ENCODE measurements around the gene PRPSAP1.
"Not testable (repeated sequence)": the region's sequence is repeated elsewhere in the genome, so short reads cannot be mapped to it uniquely, and the experiment has no call there.

PRPSAP1 gene

DNA sequence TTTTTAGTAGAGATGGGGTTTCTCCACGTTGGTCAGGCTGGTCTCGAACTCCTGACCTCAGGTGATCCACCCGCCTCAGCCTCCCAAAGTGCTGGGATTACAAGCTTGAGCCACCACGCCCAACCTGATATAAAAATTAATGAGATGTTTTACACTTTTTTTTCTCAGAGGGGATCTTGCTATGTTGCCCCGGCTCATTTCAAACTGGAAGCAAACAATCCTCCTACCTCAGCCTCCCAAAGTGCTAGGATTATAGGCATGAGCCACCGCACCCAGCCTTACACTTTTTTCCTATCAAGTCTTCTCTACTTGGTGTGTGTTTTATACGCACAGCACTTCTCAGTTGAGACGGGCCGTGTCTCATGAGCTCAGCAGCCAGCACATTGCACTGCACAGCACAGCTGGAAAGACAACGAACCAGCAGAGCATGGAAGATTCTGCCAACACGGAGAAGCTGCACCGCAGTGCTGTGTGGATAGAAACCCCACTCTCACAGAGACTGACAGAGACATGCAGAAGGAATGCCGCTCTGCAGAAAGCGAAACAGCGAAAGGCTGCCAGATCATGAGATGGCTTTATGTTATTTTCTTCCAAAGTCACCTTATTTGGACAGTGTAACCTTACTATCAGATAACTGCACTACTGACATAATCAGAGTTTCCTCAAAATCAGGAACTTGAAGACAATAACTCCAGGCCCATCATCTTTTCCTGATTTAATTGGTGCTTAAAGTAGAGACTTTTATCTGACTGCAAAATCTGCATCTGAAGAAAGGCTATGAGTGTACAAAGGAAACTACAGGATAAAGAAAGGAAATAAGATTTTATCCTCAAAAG lies 39.1 kb downstream of the PRPSAP1 start:
- no peak for DNase-seq (ENCODE audit: low read depth)
- TF ChIP-seq, protein P1, sequence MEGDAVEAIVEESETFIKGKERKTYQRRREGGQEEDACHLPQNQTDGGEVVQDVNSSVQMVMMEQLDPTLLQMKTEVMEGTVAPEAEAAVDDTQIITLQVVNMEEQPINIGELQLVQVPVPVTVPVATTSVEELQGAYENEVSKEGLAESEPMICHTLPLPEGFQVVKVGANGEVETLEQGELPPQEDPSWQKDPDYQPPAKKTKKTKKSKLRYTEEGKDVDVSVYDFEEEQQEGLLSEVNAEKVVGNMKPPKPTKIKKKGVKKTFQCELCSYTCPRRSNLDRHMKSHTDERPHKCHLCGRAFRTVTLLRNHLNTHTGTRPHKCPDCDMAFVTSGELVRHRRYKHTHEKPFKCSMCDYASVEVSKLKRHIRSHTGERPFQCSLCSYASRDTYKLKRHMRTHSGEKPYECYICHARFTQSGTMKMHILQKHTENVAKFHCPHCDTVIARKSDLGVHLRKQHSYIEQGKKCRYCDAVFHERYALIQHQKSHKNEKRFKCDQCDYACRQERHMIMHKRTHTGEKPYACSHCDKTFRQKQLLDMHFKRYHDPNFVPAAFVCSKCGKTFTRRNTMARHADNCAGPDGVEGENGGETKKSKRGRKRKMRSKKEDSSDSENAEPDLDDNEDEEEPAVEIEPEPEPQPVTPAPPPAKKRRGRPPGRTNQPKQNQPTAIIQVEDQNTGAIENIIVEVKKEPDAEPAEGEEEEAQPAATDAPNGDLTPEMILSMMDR (conservative IDR thresholded peaks at IDR 0.05; ENCODE audit: low read length): no peak
- no peak overlapping the region for H3K4me3 ChIP-seq (ENCODE audit: low read length)

DNA sequence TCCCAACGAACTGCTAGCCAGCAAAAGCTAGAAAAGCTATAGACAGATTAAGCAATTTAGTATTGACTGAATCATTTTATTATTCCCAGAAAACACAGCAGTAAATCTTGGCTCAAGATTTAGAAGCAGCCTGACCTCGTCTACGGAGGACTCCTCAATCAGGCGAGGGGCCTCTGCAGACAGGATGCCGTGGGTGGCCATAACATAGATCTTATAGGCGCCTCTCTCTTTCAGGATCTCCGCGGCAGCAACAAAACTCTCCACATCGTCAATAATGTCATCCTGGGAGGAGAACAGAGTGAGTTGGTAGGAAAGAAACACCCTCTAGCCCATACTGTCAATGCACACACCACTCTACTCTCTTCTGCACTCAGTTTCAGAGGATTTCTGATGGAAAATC lies 41.0 kb downstream of the PRPSAP1 start:
- TF ChIP-seq, protein P1 (conservative IDR thresholded peaks at IDR 0.05; ENCODE audit: low read length): no peak
- DNase-seq (ENCODE audit: low read depth): no peak

DNA sequence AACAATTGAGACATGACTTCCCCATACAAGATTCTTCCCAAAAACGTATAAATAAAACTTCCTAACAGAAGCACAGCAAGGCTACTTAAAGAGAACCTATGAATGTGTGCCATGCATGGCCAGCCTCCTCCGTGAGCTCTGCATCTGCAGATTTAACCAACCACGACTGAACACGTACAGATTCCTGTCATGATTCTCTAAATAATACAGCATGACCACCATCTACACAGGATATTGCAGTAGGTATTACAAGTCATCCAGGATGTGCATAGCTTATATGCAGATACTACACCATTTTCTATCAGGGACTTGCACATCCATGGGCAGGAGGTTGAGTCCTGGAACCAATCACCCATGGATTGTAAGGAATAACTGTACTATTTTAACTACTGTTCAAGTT lies 44.3 kb downstream of the PRPSAP1 start:
- no peak for DNase-seq (ENCODE audit: low read depth)
- H3K4me3 ChIP-seq (ENCODE audit: low read length): no peak overlapping the region
- TF ChIP-seq, protein P1 (conservative IDR thresholded peaks at IDR 0.05; ENCODE audit: low read length): no peak

More for the DNA sequence above, 41.0 kb downstream of the PRPSAP1 start:
- H3K4me3 ChIP-seq (ENCODE audit: low read length): no peak overlapping the region

DNA sequence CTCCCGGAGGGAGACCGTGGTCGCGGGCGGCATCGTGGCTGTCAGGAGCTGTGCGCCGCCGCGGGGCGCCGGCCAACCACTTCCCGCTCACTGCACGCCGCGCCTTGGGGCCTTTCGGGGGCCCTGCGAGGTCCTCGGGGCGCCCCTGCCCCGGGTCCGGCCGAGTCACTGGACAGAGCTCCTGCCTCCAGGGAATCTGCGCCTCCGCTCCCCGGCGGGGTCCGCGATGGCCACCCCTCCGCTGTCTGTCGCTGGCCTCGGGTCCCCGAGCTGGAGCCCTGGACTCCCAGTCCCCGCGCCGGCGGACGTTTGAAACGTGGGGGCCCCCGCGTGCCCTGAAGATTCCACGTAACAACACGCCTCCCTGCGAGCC lies 45.8 kb downstream of the PRPSAP1 start, which contains the start of gene QRICH2:
QRICH2 (minus strand) TSS at position 311 of the 373 bp plus-strand sequence; CDS start at position 33, 278 bp downstream.
- no peak within 1 kb of the TSS for H3K4me3 ChIP-seq (ENCODE audit: low read length)
- TF ChIP-seq, protein P1 (conservative IDR thresholded peaks at IDR 0.05; ENCODE audit: low read length): no peak
- no peak for DNase-seq (ENCODE audit: low read depth)

DNA sequence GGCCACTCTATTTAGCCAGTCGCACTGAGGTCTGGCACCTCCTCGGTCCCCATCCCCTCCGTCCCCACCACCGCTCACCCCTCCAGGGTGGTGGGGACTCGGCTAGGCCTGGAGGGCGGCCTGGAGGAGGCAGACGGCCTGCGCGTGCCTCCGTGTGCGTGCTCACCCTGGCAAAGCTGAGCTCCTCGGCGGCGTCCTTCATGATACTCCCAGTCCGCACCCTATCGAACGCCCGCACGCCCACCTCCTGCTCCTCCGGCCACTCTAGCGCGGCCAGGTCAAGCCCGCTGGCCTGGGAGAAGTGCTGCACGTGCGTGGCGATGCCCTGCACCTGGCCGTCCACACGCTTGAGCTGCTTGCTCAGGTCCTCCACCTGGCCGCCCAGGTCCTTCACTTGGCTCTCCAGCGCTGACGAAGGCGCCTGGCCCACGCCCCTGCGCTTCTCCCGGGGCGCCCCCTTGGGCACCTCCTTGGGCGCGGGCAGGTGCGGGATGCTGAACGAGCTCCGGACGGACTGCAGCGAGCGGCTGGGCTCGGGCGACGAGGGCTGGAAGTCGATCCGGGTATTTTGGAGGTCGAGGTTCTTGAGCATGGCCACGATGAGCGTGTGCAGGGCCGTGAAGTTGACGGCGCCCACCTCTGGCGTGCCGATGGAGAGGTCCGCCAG lies 46.3 kb downstream of the PRPSAP1 start:
- no peak overlapping the region for H3K4me3 ChIP-seq (ENCODE audit: low read length)
- no peak for DNase-seq (ENCODE audit: low read depth)
- TF ChIP-seq, protein P1 (conservative IDR thresholded peaks at IDR 0.05; ENCODE audit: low read length): no peak

DNA sequence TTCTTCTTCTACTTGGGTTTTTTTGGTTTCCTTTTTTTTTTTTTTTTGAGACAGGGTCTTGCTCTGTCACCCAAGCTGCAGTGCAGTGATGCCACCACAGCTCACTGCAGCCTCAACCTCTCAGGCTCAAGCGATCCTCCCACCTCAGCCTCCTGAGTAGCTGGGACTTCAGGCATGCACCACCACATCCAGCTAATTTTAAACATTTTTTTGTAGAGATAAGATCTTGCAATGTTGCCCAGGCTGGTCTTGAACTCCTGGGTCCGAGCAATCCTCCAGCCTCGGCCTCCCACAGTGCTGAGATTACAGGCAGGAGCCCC lies 48.6 kb downstream of the PRPSAP1 start:
- DNase-seq (ENCODE audit: low read depth); H3K4me3 ChIP-seq (ENCODE audit: low read length): not testable (repeated sequence)

DNA sequence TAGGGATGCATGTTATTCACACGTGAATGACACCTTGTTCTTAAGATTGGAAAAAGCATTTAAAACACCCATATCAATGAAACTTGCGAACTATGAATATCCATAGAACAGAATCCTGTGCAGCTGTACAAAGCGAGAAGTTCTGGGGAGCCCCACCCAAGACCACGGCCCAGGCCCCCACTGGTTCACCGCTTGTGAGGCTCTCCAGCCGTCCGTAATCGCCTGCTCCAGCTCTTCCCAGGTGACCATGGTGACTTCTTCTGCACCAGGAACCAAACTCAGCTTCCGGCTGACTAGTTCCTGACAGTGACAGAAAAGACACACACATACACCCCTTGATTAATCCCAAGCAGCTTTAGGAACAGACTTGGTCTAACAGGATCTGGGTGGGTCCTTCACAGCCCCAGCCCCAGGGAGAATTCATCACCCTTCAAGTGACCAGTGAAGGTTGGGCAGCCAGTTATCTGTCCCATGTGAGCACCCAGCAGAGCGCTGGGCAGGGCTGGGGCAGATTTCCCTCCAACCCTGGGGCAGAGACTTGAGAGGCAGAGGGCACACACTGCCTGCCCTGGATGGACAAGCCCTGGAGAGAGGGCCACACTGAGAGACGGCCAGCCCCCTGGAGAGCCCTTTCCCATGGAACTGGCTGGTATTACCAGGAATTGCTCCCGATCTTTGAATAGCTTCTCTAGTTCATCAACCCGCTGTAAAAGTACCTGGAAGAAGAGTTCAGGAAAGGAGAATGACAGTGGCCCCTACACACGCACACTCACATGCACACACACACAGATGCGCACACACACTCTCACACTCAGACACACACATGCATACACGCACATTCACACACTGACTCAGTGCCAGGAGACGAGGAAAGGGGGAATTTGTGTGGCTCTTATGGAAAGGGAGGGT lies 49.2 kb downstream of the PRPSAP1 start:
- DNase-seq (ENCODE audit: low read depth): no peak
- H3K4me3 ChIP-seq (ENCODE audit: low read length): no peak overlapping the region
- TF ChIP-seq, protein P1 (conservative IDR thresholded peaks at IDR 0.05; ENCODE audit: low read length): no peak
